HL-60/S4 treated with retinoic acid at 250 ng/mL for 4 days and 3 days (cell line): ENCODE data around the gene GUCY2C.
"Not testable (repeated sequence)": the region's sequence is repeated elsewhere in the genome, so short reads cannot be mapped to it uniquely, and the experiment has no call there.

Experiments
- in situ Hi-C: fragments of 300-500 bp; cut with MboI; formaldehyde crosslinking; loops from 2 replicates; pipeline ENCODE4 v1.7.0; 2022; ENCODE audit warnings: low sequenced_read_pairs

Gene GUCY2C

DNA sequence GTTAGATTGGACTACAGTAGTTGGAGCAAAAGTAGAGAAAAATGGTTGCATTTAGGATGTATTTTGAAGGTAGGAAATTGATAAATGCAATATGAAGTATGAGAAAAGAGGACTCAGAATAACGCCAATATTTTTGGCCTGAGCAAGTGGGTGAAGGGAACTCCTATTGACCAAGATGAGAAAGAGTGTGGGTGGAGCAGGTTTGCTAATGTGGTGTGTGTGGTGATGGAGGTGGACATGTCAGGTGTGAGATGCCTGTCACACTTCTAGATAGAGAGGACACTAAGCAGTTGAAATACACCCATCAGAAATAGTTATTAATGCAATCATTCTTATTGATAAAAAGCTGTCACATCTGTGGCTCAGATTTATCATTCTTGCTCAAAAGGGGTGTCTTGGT lies 7.3 kb downstream of the GUCY2C start:
- in situ Hi-C loops, result no loop called here

DNA sequence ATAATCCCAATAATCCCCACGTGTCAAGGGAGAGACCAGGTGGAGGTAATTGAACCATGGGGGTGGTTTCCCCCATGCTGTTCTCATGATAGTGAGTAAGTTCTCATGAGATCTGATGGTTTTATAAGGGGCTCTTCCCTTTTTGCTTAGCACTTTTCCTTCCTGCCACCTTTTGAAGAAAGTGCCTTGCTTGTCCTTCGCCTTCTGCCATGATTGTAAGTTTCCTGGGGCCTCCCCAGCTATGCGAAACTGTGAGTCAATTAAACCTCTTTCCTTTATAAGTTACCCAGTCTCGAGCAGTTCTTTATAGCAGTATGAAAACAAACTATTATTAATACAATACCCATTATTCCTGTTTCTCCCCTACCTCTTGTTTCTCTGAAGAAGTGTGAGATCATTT lies 14.2 kb downstream of the GUCY2C start:
- in situ Hi-C loops, result not testable (repeated sequence)

DNA sequence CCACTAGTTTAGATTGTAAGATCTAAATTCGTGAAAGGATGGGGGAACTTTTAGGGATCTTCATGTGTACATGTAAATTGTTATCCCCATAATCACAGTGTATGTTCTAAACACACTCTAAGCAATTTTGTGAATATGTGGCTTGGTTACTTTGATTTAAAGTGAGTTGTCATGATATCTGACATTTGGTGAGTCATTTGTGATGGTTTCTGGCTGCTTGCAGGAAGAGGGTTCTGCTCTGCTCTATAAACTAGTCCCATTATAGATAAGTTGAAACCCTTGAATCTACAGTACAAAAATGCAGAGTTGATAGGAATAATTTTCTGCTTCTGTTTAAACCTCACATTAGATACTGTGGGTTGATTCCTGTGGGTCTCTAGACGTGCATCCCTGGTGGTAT lies 14.8 kb downstream of the GUCY2C start:
- in situ Hi-C loops, result no loop called here

DNA sequence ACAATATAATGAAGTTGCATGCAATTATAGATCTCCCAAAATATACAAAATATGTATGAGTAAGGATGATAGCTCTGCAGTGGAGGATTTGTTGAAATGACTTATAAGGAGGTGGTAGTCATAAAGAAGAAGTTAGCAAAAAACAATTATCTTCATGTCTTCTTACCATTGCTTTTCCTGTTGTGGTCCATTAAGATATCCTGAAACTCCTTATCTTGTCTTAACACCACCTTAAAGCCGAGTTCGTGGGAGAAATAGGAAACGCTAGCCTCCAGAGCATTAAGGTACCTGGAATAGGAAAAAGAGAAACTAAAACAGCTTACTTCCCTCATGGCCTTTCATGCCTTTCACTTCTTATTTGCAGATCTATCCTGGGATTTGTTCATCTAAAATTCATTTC lies 15.2 kb downstream of the GUCY2C start:
- in situ Hi-C loops, result no loop called here

DNA sequence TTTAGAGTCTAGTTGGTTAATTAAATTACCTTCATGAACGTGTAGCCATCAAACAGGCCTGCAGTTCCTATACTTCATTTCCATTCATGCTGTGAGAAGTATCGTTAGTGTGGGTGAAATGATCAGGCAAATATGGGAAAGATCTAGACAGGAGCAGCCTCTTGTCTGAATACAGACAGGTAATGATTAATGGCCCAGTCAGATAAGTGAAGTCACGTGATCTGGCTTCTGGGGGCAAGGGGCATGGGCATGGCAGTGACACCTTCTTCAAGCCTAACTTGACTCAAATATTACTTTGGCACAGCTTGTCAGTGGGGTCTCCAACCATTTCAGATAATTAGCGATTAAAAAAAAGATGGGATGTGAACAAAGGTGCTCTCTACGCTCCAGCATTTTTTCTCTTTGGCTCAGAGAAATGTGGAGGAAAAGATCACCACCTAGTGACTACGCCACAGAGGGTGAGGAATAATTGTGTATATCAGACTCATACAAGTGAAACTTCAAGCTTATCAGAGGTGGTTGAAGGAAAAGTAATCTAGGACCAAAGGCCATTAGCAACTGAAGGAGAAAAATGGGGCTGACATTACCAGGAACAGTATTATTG lies 17.8 kb downstream of the GUCY2C start:
- in situ Hi-C loops, result no loop called here

DNA sequence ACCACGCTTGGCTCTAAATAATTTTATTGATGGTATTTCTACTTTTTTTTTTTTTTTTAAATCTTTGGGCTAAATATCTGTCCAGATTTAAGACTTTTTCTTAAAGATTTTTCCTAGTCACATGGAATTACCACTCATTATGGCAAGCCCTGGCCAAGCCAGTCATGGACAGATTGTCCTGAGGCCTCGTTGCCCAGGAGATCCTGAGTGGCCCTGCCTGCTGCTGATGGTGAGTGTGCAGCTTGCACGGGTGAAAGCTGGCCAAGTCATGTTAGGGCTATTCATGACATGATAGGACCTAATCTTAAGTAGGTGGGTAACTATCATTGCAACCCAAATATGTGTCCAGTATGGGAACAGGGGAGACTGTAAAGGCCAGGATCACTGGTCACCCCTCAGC lies 27.8 kb downstream of the GUCY2C start:
- in situ Hi-C loops, result no loop called here

DNA sequence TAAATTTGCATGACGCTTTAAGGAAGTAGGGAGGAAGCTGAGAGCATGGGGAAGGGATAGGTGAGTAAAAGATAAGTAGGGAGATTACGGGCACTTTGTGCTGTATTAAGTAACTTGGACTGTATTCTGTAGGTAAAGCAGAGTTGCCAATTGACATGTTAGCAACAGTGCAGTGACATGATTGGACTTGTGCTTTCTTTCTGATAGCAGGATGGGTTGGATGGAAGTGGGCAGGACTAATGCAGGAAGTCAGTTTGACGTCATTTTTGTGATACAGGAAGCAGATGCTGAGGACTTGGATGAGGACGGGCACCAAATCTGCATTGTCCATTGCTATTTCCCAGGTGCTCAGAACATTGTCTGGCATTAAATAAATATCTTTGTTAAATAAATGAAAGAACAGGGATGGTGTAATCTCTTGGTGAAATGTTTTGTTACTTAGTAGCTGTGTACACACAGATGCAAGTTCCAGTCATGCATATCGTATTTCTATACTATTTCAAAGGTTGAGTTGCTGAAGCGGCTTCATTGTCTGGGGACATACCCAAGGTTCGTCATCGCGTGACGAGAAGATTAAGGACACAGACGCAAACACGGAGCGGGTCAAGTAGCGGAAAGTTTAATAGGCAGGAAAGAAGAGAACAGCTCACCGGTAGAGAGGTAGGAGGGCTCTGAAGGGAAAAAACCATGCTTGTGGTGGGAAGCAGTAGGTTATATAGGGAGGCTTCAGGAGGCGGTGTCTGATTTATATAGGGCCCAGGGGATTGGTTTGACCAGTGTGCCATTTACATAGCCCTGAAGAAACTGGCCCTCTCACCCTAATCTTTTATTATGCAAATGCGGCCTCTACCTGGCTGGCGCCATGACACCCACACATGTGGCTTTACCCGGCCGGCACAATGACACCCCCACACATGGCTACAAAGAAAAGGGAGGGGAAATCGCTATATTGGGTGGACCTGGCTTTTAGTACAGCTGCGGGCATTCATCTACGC lies 30.7 kb downstream of the GUCY2C start:
- in situ Hi-C loops, result no loop called here

DNA sequence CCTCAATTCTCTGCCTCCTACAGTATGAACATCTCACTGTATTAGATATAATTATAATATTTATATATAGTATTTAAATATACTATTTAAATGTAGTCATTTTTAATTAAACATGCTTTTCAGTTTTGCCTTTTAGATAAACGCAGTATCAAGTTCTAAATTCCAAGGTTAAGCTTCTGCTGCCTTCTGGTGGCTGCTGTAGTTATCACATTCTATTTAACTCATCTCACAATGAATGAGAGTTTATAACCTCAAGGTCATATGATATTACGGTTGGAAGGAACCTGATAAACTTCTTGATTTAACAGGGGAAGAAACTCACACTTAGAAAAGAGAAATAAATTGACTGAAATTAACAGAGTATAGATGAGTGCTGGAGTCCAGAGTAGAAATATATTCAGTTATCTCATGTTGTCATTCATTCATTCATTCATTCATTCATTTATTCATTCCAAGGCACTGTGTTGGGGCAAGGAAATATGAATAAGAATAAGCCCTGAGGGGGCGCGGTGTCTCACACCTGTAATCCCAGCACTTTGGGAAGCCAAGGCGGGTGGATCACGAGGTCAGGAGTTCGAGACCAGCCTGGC lies 31.9 kb downstream of the GUCY2C start:
- in situ Hi-C loops, result no loop called here

DNA sequence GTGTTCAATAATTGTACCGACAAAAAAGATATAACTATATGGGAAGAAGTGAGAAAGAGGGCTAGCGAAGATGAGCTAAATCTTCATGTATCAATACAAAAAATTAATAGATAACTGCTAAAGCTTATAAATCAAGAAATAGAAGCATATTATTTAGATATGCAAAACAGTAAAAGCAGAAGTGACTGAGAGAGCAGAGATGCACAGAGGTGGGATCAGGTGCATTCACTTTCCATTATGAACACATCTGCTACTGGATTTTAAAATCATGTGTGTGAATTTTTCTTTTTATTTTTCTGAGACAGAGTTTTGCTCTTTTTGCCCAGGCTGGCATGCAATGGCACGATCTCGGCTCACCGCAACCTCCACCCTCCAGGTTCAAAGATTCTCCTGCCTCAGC lies 33.4 kb downstream of the GUCY2C start:
- in situ Hi-C loops, result no loop called here

DNA sequence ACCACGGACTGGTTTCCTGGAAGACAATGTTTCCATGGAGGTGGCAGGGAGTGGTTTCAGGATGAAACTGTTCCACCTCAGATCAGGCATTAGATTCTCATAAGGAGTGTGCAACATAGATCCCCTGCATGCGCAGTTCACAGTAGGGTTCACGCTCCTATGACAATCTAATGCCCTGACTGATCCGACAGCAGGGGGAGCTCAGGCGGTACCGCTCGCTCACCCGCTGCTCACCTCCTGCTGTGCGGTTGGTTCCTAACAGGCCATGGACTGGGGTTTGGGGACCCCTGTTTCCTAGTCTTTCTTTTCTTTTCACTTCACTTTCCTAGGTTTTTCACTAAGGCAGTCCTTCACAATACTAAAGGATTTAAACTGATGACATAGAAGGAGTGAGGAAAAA lies 39.6 kb downstream of the GUCY2C start:
- in situ Hi-C loops, result no loop called here

DNA sequence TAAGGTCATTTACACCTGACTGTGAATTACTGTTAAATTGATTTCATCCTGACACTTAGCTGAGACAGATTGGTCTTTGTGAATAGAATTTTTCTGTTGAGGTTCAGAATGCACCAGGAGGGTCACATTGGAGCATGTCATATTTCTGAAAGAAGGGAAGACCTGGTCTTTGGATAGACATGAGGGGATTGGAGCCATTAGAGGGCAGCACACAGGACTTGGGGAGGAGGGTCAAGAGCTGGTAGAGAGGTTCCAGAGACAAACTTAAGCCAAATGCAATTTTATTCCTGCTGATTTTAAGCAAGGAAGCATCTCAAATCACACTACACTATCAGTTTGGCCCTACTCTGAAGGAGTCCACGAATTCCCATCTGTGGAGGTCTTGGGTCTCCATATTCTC lies 41.1 kb downstream of the GUCY2C start:
- in situ Hi-C loops, result no loop called here

DNA sequence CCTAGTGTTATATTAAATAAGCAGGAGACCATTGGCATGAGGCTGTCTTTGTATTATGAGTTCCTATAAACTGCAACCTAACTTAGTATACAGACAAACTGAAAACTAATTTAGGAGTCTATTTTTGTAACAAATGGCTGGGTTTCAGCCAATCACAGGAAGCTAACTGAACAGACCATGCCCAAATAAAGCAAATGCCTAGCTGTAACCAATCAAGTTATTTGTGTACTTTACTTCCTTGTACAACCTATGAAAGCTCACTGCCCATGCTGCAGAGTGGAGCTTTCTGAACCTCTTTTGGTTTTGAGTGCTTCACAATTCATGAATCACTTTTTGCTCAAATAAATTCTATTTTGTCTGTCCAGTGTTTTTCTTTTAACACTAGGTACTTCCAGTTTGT lies 41.6 kb downstream of the GUCY2C start:
- in situ Hi-C loops, result no loop called here

DNA sequence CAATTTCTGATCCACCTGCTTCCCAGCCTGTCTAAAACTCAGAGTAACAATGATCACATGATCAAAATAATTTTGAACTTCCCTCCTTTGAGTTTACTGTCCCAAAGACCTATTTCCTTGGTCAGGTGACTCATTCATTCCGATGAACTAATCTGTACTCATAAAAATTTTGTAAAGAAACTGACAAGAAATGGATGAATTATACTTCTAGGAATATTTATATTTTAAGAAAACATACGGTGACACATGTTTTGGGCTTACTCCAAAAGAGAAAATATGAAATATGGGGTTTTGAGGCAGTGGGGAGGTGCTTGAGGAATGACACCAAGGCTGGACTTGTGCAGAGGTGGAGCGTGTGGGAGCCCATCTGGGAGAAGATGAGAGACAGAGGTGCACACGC lies 42.0 kb downstream of the GUCY2C start:
- in situ Hi-C loops, result no loop called here

DNA sequence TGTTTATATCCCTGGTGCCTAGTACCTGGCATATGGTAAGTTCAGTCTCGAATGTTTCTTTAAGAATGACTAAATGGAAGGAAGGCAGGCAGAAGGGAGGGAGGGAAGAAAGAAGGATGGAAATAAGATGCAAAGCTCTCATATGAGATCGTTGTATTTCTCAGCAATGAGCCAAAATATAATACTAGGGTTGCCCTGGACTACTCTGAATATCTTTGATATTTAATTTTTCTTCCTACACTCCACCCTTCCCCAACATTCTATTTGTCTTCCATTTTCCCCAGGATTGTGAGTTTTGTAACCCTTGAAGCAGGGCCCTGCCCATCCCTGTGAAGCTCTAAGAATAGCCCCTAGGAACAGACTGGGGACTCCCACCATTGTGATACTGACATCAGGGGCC lies 43.9 kb downstream of the GUCY2C start:
- in situ Hi-C loops, result no loop called here

DNA sequence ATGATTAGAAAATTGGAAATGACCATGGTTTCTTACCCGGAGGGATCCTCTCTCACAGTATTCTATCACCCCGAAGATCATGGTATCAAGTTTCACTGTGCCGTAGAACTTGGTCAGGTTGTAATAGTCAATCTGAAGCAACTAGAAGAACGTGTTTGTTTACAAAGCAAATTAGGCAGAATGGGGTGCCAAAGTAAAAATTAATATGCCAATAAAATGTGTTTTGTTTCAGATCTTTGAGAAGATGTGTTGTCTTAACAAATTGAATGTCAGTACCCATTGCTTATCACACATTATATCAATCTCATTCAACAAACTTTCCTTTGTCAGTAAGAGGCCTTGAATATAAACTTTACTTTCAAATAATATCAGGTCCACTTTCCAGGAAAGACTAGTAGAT lies 45.0 kb downstream of the GUCY2C start:
- in situ Hi-C loops, result no loop called here

DNA sequence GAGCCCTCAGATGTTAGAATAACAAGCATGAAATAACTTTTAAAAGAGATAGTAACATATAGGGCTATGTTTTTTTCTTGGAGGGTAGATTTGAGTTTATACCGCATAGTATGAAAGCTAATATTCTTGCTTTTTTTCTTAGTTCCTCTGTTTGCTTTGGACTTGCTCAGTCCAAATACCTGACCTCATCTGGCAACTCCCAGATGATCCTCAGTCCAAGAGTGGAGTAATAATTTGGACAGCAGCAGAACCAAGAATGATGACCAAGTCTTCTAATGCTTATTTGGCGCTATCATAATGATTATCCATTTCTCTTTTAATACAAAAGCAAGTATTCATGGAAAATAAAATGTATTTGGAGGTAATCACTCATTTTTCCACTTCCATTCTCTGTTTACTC lies 45.6 kb downstream of the GUCY2C start:
- in situ Hi-C loops, result no loop called here

DNA sequence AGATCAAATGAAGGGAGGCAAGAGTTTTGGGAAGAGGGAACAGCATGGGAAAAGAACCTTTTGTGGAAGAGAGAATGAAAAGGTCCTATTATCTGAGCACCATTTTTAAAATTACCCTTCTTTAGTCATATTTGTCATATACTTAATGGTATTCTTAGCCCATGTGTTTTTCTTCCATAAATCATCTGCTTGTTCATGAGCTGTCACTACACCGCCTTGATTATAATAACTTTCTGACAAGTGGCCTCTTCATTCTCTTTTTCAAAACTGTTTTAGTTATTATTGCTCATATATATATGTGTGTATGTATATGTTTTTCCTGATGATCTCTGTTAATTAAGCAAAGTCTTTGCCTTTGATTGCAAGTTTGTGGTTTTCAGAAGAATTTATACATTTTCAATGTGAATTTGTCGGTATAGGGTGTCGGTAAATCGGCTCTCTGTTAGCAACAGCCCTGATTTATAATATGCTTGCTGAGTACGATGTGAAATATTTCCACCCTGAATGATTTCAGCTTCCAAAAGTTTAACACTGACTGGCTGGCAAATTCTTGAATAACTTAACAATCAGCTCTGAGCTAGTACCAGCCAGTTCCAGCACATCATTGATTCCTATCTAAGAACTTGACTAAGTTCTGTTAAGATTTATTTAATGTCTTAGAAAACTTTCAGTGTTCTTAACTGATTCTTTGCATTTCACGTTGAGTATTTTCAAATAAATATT lies 49.2 kb downstream of the GUCY2C start:
- in situ Hi-C loops, result no loop called here

DNA sequence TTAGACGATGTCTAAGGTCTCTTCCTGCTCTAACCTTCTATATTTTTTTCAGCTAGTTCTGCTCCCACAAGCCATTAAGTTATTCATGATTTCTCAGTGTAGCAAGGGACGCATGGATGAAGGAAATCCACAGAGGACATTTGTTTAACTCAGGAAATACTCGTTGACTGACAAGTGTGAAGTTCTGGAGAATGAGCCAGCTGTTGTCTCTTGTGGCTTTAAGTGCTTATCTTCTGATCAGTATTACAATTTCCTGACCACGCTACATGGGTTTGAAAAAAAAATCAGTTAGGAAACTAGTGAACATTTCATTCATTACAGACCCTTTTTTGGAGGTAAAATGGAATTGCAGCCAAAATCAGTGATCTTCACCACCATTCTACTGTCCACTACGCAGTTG lies 53.1 kb downstream of the GUCY2C start:
- in situ Hi-C loops, result no loop called here

DNA sequence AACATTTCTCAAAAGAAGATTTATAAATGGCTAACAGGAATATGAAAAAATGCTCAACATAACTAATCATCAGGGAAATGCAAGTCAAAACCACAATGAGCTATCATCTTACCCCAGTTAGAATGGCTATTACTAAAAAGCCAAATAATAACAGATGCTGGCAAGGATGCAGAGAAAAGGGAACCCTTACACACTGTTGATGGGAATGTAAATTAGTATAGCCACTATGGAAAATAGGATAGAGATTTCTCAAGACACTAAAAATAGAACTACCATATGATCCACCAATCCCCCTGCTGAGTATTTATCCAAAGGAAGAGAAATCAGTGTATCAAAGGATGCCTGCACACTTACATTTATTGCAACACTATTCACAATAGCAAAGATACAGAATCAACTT lies 58.3 kb downstream of the GUCY2C start:
- in situ Hi-C loops, result no loop called here

DNA sequence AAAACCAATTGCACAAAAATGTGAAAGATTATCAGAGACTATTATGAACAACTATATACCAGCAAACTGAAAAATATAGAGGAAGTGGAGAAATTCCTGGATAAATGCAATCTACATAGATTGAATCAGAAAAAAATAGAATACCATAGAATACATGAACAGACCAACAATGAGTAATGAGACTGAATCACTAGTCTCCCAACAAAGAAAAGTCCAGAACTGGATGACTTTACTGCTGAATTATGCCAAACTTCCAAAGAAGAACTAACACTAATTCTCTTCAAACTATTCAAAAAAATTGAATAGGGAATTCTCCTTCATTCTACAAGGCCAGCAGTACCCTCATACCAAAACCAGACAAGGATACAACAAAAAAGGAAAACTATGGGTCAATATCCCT lies 60.6 kb downstream of the GUCY2C start:
- in situ Hi-C loops, result no loop called here

DNA sequence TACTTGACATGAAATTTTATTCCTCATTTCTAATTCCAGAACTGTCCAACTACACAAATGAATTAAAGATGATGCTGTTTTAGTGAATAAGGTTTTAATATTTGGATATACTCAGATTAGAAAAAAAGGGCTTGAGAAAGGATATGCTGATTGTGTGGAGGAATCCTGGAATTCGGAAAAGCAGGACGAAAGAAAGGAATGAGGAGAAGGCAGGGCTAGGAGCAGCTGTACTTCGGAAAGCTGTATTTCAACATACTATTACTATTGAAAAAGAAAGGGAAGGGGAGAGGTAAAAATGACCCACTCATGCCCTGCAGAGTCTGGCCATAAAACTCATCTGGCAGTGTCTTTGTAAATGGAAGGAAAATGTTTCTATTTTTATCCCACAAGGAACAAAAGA lies 65.6 kb downstream of the GUCY2C start:
- in situ Hi-C loops, result no loop called here
